ENCODE data around the gene IQGAP2.

GRCh38 chr5:76406673-76407072 is 3.6 kb downstream of the IQGAP2 start:
- TF ChIP-seq EZH2phosphoT487 (conservative IDR thresholded peaks at IDR 0.05; ENCODE audit: low read length) (no peak), CTCF (IDR thresholded peaks at IDR 0.05; ENCODE audit: insufficient read depth, low read length, poor library complexity, severe bottlenecking) (no peak)

Data from SU-DHL-6 (cell line).